Breast epithelium (tissue), 4 donors: ENCODE measurements around the gene PRXL2A. TPM values are rescaled to one million over a fixed set of nuclear protein-coding genes. Genes with fewer than 3 reads are reported as not detected.

Experiments used
- DNase-seq, 2 donors: peaks; one replicate each; pipeline ENCODE4 v3.0.0-alpha.2; 2019; ENCODE audit warnings: low spot score in 2 of 2
- H3K27ac ChIP-seq, 2 donors: fragments of 200-600 bp; sonication (generic) in 1 of 2; one replicate each; pipeline ENCODE4 v1.5.1; 2016 to 2019; ENCODE audit warnings: mild to moderate bottlenecking in 1 of 2
- H3K27me3 ChIP-seq, 2 donors: fragments of 200-600 bp; sonication (generic) in 1 of 2; one replicate each; pipeline versions ENCODE4 v1.5.1 to v1.6.0; 2017 to 2019; ENCODE audit warnings: control low read depth in 1 of 2, mild to moderate bottlenecking in 1 of 2
- H3K36me3 ChIP-seq: fragments of 200-600 bp; one replicate; pipeline ENCODE4 v1.5.1; 2019
- H3K4me1 ChIP-seq, 2 donors: fragments of 200-600 bp; sonication (generic); one replicate each; pipeline ENCODE4 v1.5.1; 2016 to 2019; ENCODE audit warnings: control low read depth in 1 of 2
- H3K4me3 ChIP-seq, 3 donors: fragments of 200-600 bp; sonication (generic); 1 replicate in 2 of 3; 2 replicates in 1 of 3; pipeline ENCODE4 v1.5.1; 2016 to 2019; ENCODE audit warnings: mild to moderate bottlenecking in 3 of 3, moderate library complexity in 2 of 3
- H3K9me3 ChIP-seq, 2 donors: fragments of 200-600 bp; sonication (generic) in 1 of 2; one replicate each; pipeline ENCODE4 v1.5.1; 2016 to 2019; ENCODE audit warnings: control low read depth in 1 of 2
- POLR2A ChIP-seq: fragments of 450-650 bp; IDR thresholded peaks from one replicate; pipeline ENCODE4 v1.6.1; 2016; ENCODE audit warnings: antibody characterized with exemption, mild to moderate bottlenecking, moderate library complexity
- POLR2AphosphoS5 ChIP-seq, 3 donors: sonication (generic); formaldehyde crosslinking; IDR thresholded peaks; one replicate each; pipeline ENCODE4 v1.6.1; 2017; ENCODE audit warnings: antibody characterized with exemption in 3 of 3
- intact Hi-C: fragments of 100-400 bp; cut with DNase I; formaldehyde crosslinking; loops from one replicate; pipeline ENCODE4 v1.15.1; 2023; ENCODE audit warnings: low total_unique reads
- total RNA-seq, 3 donors: library from RNA; depleted of rRNA; stranded (reverse); fragments of >200 nt; gene quantifications; one replicate each; pipeline ENCODE4 v1.1.0, GENCODE V29; 2016
- TF ChIP-seq, protein P1 (sequence below), 3 donors: fragments of 450-650 bp; IDR thresholded peaks; one replicate each; pipeline ENCODE4 v1.5.1; 2016 to 2017; ENCODE audit warnings: antibody characterized with exemption in 3 of 3, mild to moderate bottlenecking in 3 of 3, moderate library complexity in 3 of 3

PRXL2A gene
- total RNA-seq, 3 donors from 2014 or later, result 82.3 to 547 (median 88.4) TPM

DNA sequence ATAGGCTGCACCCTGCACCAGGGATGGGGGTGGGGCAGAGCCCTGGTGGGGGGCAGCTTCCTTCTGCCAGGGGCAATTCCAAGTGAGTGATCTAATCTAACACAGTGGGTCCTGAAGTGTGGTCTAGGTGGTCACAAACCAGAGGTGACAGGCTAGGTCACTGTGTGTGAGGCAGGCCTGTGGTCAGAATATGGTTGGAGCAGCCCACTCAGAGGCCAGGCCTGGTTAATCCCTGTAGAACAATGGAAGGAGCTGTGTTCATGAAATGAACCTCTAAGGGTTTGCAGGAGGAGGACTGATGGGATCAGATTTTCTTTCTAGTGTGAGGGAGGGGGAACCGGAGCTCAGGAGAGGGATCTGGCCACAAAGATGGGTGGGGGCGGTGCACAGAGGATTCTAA is 35.8 kb downstream of the PRXL2A start:
- no peaks in the 10 kb centered on the region for H3K4me1 ChIP-seq
- H3K27me3 ChIP-seq, result no peaks in the 10 kb centered on the region
- no peak overlapping the region for H3K4me3 ChIP-seq
- no peaks in the 10 kb centered on the region for H3K9me3 ChIP-seq
- TF ChIP-seq POLR2A (no peak), POLR2AphosphoS5 (IDR thresholded peaks at IDR 0.05) (no peak)
- TF ChIP-seq, protein P1, sequence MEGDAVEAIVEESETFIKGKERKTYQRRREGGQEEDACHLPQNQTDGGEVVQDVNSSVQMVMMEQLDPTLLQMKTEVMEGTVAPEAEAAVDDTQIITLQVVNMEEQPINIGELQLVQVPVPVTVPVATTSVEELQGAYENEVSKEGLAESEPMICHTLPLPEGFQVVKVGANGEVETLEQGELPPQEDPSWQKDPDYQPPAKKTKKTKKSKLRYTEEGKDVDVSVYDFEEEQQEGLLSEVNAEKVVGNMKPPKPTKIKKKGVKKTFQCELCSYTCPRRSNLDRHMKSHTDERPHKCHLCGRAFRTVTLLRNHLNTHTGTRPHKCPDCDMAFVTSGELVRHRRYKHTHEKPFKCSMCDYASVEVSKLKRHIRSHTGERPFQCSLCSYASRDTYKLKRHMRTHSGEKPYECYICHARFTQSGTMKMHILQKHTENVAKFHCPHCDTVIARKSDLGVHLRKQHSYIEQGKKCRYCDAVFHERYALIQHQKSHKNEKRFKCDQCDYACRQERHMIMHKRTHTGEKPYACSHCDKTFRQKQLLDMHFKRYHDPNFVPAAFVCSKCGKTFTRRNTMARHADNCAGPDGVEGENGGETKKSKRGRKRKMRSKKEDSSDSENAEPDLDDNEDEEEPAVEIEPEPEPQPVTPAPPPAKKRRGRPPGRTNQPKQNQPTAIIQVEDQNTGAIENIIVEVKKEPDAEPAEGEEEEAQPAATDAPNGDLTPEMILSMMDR (IDR thresholded peaks at IDR 0.05), result no peak
- H3K27ac ChIP-seq, result peak overlapping the region in 1 of 2 donors; percentile 30
- DNase-seq, result no peak
- H3K36me3 ChIP-seq, result no peaks in the 10 kb centered on the region
- intact Hi-C loops, result no loop called here

DNA sequence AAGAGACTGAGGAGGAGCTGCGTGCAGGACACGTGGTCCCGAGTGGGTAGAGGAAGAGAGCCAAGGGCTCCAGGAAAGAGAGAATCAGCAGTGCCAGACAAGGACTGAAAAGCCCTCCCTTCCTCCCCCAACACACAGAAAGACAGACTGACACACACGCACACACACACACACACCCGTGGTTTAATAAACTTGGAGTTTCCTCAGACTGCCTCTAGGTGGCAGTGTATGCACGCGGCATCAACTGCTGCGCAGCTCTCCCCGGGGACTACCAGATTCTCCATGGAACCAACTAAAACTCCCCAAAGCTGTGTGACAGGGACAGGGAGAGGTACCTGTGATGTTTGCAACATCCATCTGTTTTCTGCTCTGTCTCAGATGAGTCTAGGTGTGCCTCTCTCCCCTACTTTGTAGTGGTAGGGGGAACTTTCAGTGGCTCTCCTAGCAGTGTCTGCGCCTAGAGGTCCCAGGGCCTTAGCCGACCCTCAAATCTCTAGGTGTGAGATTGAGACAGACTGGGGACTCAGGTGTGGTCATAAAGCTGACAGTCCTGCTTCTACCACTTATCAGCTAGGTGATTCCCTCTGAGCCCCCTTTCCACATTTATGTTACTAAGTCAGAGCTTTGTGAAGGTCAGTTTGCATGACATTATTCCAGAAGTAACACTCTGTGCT is 36.4 kb downstream of the PRXL2A start:
- intact Hi-C loops, result no loop called here
- TF ChIP-seq POLR2A, result no peak
- TF ChIP-seq, protein P1 (IDR thresholded peaks at IDR 0.05), result peak in 2 of 3 donors; percentile 50 to 82
- no peak for TF ChIP-seq POLR2AphosphoS5 (IDR thresholded peaks at IDR 0.05)

DNA sequence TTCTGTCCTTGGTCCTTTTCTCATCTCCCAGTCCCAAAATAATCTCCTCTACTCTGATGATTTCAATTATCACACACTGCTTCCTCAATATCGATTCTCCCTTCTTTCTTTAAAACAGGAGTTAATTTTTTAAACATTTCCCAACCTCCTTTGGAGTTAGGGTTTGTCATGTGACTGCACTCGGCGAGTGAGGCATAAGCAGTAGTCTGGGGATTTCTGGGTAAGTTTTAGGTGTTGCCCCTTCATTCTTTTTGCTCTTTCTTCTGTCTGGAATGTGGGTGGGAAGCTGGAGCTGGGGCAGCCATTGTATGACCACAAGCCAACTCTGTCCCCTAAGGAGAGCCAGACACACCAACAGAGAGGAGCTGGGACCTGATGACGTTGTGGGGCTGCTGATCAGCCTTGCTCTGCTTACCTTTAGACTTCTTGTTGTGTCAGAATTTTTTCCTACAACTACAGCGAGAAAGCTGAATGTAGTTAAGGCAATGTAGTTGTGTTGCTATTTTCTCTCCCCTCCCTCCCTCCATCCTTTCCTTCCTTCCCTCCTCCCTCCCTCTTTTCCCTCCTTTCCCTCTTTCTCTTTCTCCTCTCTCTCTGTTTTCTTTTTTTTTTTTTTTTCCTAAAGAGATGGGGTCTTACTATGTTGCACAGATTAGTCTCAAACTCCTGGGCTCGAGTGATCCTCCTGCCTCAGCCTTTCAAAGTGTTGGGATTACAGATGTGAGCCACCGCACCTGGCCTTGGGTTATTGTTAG is 39.3 kb downstream of the PRXL2A start:
- H3K4me1 ChIP-seq, result no peaks in the 10 kb centered on the region
- TF ChIP-seq POLR2AphosphoS5 (IDR thresholded peaks at IDR 0.05), result no peak
- TF ChIP-seq POLR2A, result no peak
- TF ChIP-seq, protein P1 (IDR thresholded peaks at IDR 0.05), result no peak
- intact Hi-C loops, result no loop called here

More for the DNA sequence above, 36.4 kb downstream of the PRXL2A start:
- DNase-seq, result peak in 1 of 2 donors; percentile 32
- no peak overlapping the region for H3K4me3 ChIP-seq
- H3K27me3 ChIP-seq, result no peaks in the 10 kb centered on the region
- no peaks in the 10 kb centered on the region for H3K36me3 ChIP-seq
- no peaks in the 10 kb centered on the region for H3K9me3 ChIP-seq
- no peaks in the 10 kb centered on the region for H3K4me1 ChIP-seq
- H3K27ac ChIP-seq, result peak overlapping the region in 1 of 2 donors; percentile 43

DNA sequence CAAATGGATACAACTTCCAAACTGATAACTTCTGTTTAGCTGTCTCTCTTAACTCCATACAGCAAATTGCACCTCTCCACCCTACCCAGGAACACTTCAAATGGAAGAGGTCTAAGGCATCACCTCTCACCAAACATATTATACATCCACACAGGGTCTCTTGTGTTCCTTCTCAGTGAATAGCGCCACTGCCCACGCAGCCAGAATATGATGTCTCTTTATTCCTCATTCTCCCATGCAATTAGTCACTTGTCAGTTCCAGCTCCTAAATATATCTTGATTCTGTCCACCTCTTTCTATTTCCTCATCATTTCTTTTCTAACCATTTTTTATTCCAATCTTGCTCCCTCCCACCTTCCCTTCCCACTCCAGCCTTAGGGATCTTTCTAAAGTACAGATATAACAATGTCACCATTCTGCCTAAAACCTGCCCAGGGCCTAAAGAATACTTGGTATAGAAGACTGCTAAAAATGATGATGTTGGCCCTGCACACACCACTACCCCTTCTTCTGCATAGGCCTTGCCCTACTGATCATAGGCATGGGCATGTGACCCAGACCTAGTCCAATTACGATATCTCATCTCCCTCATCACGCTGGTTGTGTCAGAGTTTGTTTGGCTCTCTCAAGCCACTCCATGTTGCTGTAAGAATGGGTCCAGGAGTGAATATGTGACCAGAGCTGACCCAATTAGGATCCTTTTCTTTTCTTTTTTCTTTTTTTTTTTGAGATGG is 40.0 kb downstream of the PRXL2A start:
- Histone ChIP-seq H3K27me3 (no peaks in the 10 kb centered on the region), H3K9me3 (no peaks in the 10 kb centered on the region), H3K36me3 (no peaks in the 10 kb centered on the region), H3K4me1 (peaks cover 0 to 3% of the 10 kb centered on the region in 2 donors), H3K27ac (no peak overlapping the region), H3K4me3 (no peak overlapping the region)
- TF ChIP-seq, protein P1 (IDR thresholded peaks at IDR 0.05), result no peak
- TF ChIP-seq POLR2AphosphoS5 (IDR thresholded peaks at IDR 0.05) (no peak), POLR2A (no peak)
- intact Hi-C loops, result no loop called here
- no peak for DNase-seq

More for the DNA sequence above, 39.3 kb downstream of the PRXL2A start:
- no peak for DNase-seq
- Histone ChIP-seq H3K27me3 (no peaks in the 10 kb centered on the region), H3K36me3 (no peaks in the 10 kb centered on the region), H3K9me3 (no peaks in the 10 kb centered on the region), H3K27ac (no peak overlapping the region), H3K4me3 (no peak overlapping the region)
